Liver (tissue), 9 donors: Measurements from ENCODE around the gene LRRC49. TPM values are rescaled to one million over a fixed set of nuclear protein-coding genes. Genes with fewer than 3 reads are reported as not detected.
A peak's percentile ranks its signal among the peaks of the same experiment; 100 is the strongest.

Source experiments
- DNase-seq: peaks from one replicate; pipeline ENCODE4 v3.0.0-alpha.2; 2017; ENCODE audit warnings: low spot score
- H3K27ac ChIP-seq, 2 donors: one replicate each; pipeline ENCODE4 v1.7.0; 2013; ENCODE audit warnings: inconsistent platforms in 2 of 2, low read length in 2 of 2, control low read depth in 1 of 2, low read depth in 1 of 2, mild to moderate bottlenecking in 1 of 2
- H3K27me3 ChIP-seq, 4 donors: one replicate each; pipeline versions ENCODE4 v1.6.1 to v1.7.0; 2013; ENCODE audit warnings: low read length in 3 of 4, inconsistent platforms in 1 of 4, mild to moderate bottlenecking in 1 of 4, moderate library complexity in 1 of 4; ENCODE audit not compliant: control insufficient read depth in 4 of 4, insufficient read depth in 4 of 4
- H3K36me3 ChIP-seq, 4 donors: one replicate each; pipeline versions ENCODE4 v1.6.1 to v1.7.0; 2013; ENCODE audit warnings: low read length in 3 of 4, mild to moderate bottlenecking in 3 of 4, low read depth in 1 of 4, moderate library complexity in 1 of 4; ENCODE audit not compliant: control insufficient read depth in 4 of 4, insufficient read depth in 3 of 4
- H3K4me1 ChIP-seq, 4 donors: one replicate each; pipeline versions ENCODE4 v1.6.1 to v1.7.0; 2013; ENCODE audit warnings: low read length in 3 of 4, mild to moderate bottlenecking in 3 of 4, moderate library complexity in 1 of 4; ENCODE audit not compliant: control insufficient read depth in 4 of 4, insufficient read depth in 4 of 4
- H3K4me3 ChIP-seq, 3 donors: one replicate each; pipeline versions ENCODE4 v1.6.1 to v1.7.0; 2013; ENCODE audit warnings: low read length in 3 of 3, control low read depth in 1 of 3, low read depth in 1 of 3, mild to moderate bottlenecking in 1 of 3
- H3K9ac ChIP-seq, 2 donors: one replicate each; pipeline ENCODE4 v1.7.0; 2013; ENCODE audit warnings: low read length in 2 of 2, mild to moderate bottlenecking in 2 of 2, moderate library complexity in 2 of 2, control low read depth in 1 of 2, low read depth in 1 of 2
- H3K9me3 ChIP-seq, 4 donors: one replicate each; pipeline versions ENCODE4 v1.6.1 to v1.7.0; 2013; ENCODE audit warnings: low read length in 3 of 4; ENCODE audit not compliant: control insufficient read depth in 4 of 4
- EGR1 ChIP-seq, 2 donors: IDR thresholded peaks; 2 replicates each; pipeline ENCODE4 v1.6.1; 2016 to 2018; ENCODE audit warnings: antibody characterized with exemption in 2 of 2, low read depth in 2 of 2
- FOXA1 ChIP-seq: IDR thresholded peaks from 2 replicates; pipeline ENCODE4 v1.6.1; 2016; ENCODE audit warnings: antibody characterized with exemption
- HNF4G ChIP-seq: IDR thresholded peaks from 2 replicates; pipeline ENCODE4 v1.6.1; 2016; ENCODE audit warnings: antibody characterized with exemption
- JUND ChIP-seq, 2 donors: IDR thresholded peaks; 2 replicates each; pipeline ENCODE4 v1.6.1; 2016; ENCODE audit warnings: antibody characterized with exemption in 2 of 2
- NR2F2 ChIP-seq: IDR thresholded peaks from 2 replicates; pipeline ENCODE4 v1.6.1; 2016; ENCODE audit warnings: antibody characterized with exemption
- RAD21 ChIP-seq, 2 donors: IDR thresholded peaks; 2 replicates each; pipeline ENCODE4 v1.6.1; 2016; ENCODE audit warnings: antibody characterized with exemption in 2 of 2, mild to moderate bottlenecking in 2 of 2
- SP1 ChIP-seq: IDR thresholded peaks from 2 replicates; pipeline ENCODE4 v1.6.1; 2018; ENCODE audit warnings: antibody characterized with exemption, mild to moderate bottlenecking
- TAF1 ChIP-seq: conservative IDR thresholded peaks from 2 replicates; pipeline ENCODE4 v1.6.1; 2016; ENCODE audit warnings: antibody characterized with exemption, mild to moderate bottlenecking
- YY1 ChIP-seq: IDR thresholded peaks from 2 replicates; pipeline ENCODE4 v1.6.1; 2016; ENCODE audit warnings: antibody characterized with exemption, mild to moderate bottlenecking
- WGBS: extraction: QIAGEN DNeasy Blood & Tissue Kit; methylation state at CpG from one replicate; pipeline ENCODE4 v1.1.7; 2013; 5-methylcytosine and 5-hydroxymethylcytosine counted together
- polyA plus RNA-seq, 2 donors: library from polyadenylated mRNA; stranded (reverse) in 1 of 2; unstranded in 1 of 2; fragments of 200-250 nt in 1 of 2; fragments of >200 nt in 1 of 2; fragmentation: Nextera tagmentation in 1 of 2; extraction: Ambion mirVana in 1 of 2; gene quantifications; one replicate each; pipeline versions ENCODE4 v1.2.1 to v1.2.3, GENCODE V29; 2013 to 2015
- total RNA-seq, 2 donors: library from RNA; depleted of rRNA; stranded (reverse); fragments of >200 nt; gene quantifications; one replicate each; pipeline ENCODE4 v1.2.3, GENCODE V29; 2014
- TF ChIP-seq, protein P1 (sequence below): IDR thresholded peaks from 2 replicates; pipeline ENCODE4 v1.6.1; 2016; ENCODE audit warnings: antibody characterized with exemption, mild to moderate bottlenecking
- TF ChIP-seq, protein P2 (sequence below): fragments of 150-350 bp; IDR thresholded peaks from 2 replicates; pipeline ENCODE4 v1.5.1; 2017; ENCODE audit warnings: improper control_type of control experiment, low read depth, low read length; ENCODE audit not compliant: missing input control
- TF ChIP-seq, protein P3 (sequence below): IDR thresholded peaks from 2 replicates; pipeline ENCODE4 v1.6.1; 2016; ENCODE audit warnings: antibody characterized with exemption
- donor health status: healthy.
- donor health status: healthy.
- donor health status: healthy.
- donor health status: healthy.
- donor health status: healthy.

The LRRC49 gene
- total and polyA plus RNA-seq, 4 donors, result 0.20 to 1.1 (median 0.31) TPM

DNA sequence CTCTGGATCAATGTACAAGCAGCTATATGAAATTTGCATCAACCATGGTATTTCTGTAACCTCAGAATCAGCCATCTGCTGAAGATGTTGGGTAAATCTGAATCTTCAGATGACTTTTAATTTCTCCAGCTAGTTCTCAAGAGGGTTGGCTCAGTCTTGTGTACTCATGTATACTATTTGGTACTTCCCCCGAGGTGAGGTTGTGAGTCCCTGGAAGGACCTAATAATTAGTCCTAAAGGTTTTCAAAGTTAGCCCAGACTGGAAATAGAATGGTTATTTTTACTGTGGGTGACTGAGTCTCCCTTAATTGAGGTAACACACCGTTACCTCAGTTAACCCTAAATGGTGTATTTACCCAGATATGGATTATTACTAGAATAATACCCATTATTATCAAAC is 118.4 kb downstream of the LRRC49 start (continued):
- TF ChIP-seq, protein P1, sequence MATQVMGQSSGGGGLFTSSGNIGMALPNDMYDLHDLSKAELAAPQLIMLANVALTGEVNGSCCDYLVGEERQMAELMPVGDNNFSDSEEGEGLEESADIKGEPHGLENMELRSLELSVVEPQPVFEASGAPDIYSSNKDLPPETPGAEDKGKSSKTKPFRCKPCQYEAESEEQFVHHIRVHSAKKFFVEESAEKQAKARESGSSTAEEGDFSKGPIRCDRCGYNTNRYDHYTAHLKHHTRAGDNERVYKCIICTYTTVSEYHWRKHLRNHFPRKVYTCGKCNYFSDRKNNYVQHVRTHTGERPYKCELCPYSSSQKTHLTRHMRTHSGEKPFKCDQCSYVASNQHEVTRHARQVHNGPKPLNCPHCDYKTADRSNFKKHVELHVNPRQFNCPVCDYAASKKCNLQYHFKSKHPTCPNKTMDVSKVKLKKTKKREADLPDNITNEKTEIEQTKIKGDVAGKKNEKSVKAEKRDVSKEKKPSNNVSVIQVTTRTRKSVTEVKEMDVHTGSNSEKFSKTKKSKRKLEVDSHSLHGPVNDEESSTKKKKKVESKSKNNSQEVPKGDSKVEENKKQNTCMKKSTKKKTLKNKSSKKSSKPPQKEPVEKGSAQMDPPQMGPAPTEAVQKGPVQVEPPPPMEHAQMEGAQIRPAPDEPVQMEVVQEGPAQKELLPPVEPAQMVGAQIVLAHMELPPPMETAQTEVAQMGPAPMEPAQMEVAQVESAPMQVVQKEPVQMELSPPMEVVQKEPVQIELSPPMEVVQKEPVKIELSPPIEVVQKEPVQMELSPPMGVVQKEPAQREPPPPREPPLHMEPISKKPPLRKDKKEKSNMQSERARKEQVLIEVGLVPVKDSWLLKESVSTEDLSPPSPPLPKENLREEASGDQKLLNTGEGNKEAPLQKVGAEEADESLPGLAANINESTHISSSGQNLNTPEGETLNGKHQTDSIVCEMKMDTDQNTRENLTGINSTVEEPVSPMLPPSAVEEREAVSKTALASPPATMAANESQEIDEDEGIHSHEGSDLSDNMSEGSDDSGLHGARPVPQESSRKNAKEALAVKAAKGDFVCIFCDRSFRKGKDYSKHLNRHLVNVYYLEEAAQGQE, result no peak
- TF ChIP-seq SP1, result no peak
- no peak for TF ChIP-seq TAF1
- no peak for TF ChIP-seq FOXA1

DNA sequence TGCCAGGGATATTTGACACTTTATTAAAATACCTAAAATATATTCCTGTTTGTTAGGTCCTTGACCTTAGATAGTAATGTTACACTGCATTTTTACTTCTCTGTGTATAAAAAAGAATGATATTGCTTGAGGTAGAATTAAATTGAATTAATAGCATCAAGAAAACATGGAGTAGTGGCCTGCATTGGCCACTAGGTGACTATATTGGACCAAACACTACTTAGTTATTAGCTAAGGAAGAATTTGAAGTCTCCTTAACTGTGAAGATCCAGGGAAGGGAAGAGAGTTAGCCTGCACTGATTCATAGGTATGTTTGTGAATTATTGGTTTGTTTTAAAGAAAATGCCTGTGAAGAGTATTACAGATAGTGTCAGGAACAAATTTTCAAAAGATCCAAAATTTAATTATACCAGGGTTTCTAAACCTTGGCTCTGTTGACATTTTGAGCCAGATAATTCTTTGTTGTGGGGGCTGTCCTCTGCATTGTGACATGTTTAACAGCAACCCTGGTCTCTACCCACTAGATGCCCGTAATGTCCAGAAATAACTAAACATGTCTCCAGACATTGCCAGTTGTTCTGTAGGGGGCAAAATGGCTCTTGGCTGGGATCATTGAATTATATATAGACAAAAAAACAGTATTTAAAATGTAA is 119.0 kb downstream of the LRRC49 start:
- TF ChIP-seq RAD21 (IDR thresholded peaks at IDR 0.05) (peak; percentile 80 to 87), NR2F2 (no peak), YY1 (no peak)
- TF ChIP-seq, protein P2, sequence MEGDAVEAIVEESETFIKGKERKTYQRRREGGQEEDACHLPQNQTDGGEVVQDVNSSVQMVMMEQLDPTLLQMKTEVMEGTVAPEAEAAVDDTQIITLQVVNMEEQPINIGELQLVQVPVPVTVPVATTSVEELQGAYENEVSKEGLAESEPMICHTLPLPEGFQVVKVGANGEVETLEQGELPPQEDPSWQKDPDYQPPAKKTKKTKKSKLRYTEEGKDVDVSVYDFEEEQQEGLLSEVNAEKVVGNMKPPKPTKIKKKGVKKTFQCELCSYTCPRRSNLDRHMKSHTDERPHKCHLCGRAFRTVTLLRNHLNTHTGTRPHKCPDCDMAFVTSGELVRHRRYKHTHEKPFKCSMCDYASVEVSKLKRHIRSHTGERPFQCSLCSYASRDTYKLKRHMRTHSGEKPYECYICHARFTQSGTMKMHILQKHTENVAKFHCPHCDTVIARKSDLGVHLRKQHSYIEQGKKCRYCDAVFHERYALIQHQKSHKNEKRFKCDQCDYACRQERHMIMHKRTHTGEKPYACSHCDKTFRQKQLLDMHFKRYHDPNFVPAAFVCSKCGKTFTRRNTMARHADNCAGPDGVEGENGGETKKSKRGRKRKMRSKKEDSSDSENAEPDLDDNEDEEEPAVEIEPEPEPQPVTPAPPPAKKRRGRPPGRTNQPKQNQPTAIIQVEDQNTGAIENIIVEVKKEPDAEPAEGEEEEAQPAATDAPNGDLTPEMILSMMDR, result peak; percentile 79
- Histone ChIP-seq H3K4me1 (no peaks in the 10 kb centered on the region), H3K9me3 (no peaks in the 10 kb centered on the region), H3K27me3 (no peaks in the 10 kb centered on the region), H3K4me3 (no peak overlapping the region), H3K9ac (no peak overlapping the region), H3K36me3 (no peaks in the 10 kb centered on the region), H3K27ac (no peak overlapping the region)
- 89% methylated on average over 1 of the region's 1 CpG for WGBS
- no peak for DNase-seq

DNA sequence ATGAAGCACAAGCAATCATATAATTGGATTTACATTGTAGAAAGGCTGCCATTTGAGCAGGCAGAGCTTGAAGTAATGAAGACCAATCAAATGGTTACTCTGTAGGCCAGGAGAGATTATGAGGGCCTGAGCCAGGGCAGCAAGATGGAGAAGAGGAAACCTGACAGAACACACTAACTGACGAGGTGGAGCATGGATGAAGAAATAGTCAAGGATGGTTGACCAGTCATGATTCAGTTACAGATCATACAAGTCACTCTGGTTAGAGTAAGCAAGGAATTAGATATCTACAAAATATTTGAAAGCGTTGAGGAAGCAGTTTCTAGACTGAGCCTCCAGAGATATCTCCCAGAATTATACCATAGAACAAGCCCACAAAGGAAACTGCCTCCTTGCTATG is 120.8 kb downstream of the LRRC49 start:
- TF ChIP-seq, protein P3, sequence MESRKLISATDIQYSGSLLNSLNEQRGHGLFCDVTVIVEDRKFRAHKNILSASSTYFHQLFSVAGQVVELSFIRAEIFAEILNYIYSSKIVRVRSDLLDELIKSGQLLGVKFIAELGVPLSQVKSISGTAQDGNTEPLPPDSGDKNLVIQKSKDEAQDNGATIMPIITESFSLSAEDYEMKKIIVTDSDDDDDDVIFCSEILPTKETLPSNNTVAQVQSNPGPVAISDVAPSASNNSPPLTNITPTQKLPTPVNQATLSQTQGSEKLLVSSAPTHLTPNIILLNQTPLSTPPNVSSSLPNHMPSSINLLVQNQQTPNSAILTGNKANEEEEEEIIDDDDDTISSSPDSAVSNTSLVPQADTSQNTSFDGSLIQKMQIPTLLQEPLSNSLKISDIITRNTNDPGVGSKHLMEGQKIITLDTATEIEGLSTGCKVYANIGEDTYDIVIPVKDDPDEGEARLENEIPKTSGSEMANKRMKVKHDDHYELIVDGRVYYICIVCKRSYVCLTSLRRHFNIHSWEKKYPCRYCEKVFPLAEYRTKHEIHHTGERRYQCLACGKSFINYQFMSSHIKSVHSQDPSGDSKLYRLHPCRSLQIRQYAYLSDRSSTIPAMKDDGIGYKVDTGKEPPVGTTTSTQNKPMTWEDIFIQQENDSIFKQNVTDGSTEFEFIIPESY, result no peak
- TF ChIP-seq SP1 (no peak), YY1 (no peak), JUND (IDR thresholded peaks at IDR 0.05) (no peak), FOXA1 (no peak), EGR1 (IDR thresholded peaks at IDR 0.05; ENCODE audit: low read depth in 2 of 2) (no peak), RAD21 (IDR thresholded peaks at IDR 0.05) (no peak), HNF4G (no peak)
- Histone ChIP-seq H3K27me3 (no peaks in the 10 kb centered on the region), H3K4me1 (no peaks in the 10 kb centered on the region), H3K9ac (no peak overlapping the region), H3K36me3 (no peaks in the 10 kb centered on the region), H3K4me3 (no peak overlapping the region), H3K27ac (no peak overlapping the region), H3K9me3 (no peaks in the 10 kb centered on the region)
- DNase-seq, result no peak
- WGBS, result 88% methylated on average over 2 of the region's 2 CpGs
